Spleen (tissue), 11 donors: Measurements from ENCODE around the gene EDN1. TPM values are rescaled to one million over a fixed set of nuclear protein-coding genes. Genes with fewer than 3 reads are reported as not detected.

ENCODE experiments used
- DNase-seq: peaks from one replicate; pipeline ENCODE4 v3.0.0-alpha.2; 2020
- H3K27ac ChIP-seq, 8 donors: fragments of 200-600 bp; sonication (generic) in 7 of 8; 1 replicate in 4 of 8; 2 replicates in 4 of 8; pipeline versions ENCODE4 v1.5.0 to v1.8.0; 2016 to 2021; ENCODE audit warnings: inconsistent platforms in 4 of 8, mild to moderate bottlenecking in 4 of 8, moderate library complexity in 1 of 8
- H3K27me3 ChIP-seq, 7 donors: fragments of 200-600 bp; sonication (generic) in 6 of 7; replicated peaks in 1 of 7; 1 replicate in 4 of 7; 2 replicates in 3 of 7; pipeline versions ENCODE4 v1.5.0 to v1.8.0; 2016 to 2021; ENCODE audit warnings: inconsistent platforms in 3 of 7, mild to moderate bottlenecking in 1 of 7
- H3K36me3 ChIP-seq, 6 donors: fragments of 200-600 bp; sonication (generic) in 5 of 6; 1 replicate in 4 of 6; 2 replicates in 2 of 6; pipeline versions ENCODE4 v1.5.0 to v1.8.0; 2016 to 2021; ENCODE audit warnings: inconsistent platforms in 2 of 6
- H3K4me1 ChIP-seq, 6 donors: fragments of 200-600 bp; sonication (generic) in 5 of 6; 1 replicate in 3 of 6; 2 replicates in 3 of 6; pipeline versions ENCODE4 v1.5.0 to v1.8.0; 2016 to 2021; ENCODE audit warnings: inconsistent platforms in 3 of 6
- H3K4me3 ChIP-seq, 8 donors: fragments of 200-600 bp; sonication (generic) in 7 of 8; 1 replicate in 4 of 8; 2 replicates in 4 of 8; pipeline versions ENCODE4 v1.5.0 to v1.8.0; 2016 to 2021; ENCODE audit warnings: inconsistent platforms in 4 of 8, mild to moderate bottlenecking in 4 of 8, moderate library complexity in 2 of 8
- H3K9me3 ChIP-seq, 8 donors: fragments of 200-600 bp; sonication (generic) in 7 of 8; 1 replicate in 4 of 8; 2 replicates in 4 of 8; pipeline versions ENCODE4 v1.5.0 to v1.8.0; 2016 to 2021; ENCODE audit warnings: inconsistent platforms in 4 of 8
- POLR2A ChIP-seq, 3 donors: fragments of 450-650 bp; IDR thresholded peaks; one replicate each; pipeline ENCODE4 v1.5.1; 2017; ENCODE audit warnings: antibody characterized with exemption in 3 of 3, mild to moderate bottlenecking in 1 of 3
- POLR2AphosphoS5 ChIP-seq, 3 donors: sonication (generic); formaldehyde crosslinking; IDR thresholded peaks; one replicate each; pipeline ENCODE4 v1.5.1; 2017; ENCODE audit warnings: antibody characterized with exemption in 3 of 3
- WGBS, 5 donors: extraction: QIAGEN DNeasy Blood & Tissue Kit in 3 of 5; methylation state at CpG; one replicate each; pipeline versions ENCODE4 v1.1.5 to v1.1.7; 2013 to 2018; 5-methylcytosine and 5-hydroxymethylcytosine counted together
- intact Hi-C: fragments of 100-400 bp; cut with DNase I; formaldehyde crosslinking; loops from one replicate; pipeline ENCODE4 v1.15.0; 2023; ENCODE audit warnings: low total_unique reads
- polyA plus RNA-seq, 3 donors: library from polyadenylated mRNA; stranded (reverse); fragments of 200-250 nt; gene quantifications; one replicate each; pipeline ENCODE4 v1.2.1, GENCODE V29; 2013
- total RNA-seq, 7 donors: library from RNA; depleted of rRNA in 3 of 7; stranded (reverse); fragments of >200 nt in 3 of 7; fragmentation: NEBNext Ultra II Directional in 4 of 7; extraction: Animal tissue kit (Norgen Biotek cat#: 25700) in 4 of 7; gene quantifications; one replicate each; pipeline versions ENCODE4 v1.1.0 to v1.2.1, GENCODE V29; 2016 to 2021
- TF ChIP-seq, protein P1 (sequence below), 11 experiments: fragments of 200-600 bp in 7 of 11; fragments of 450-650 bp in 4 of 11; sonication (generic) in 4 of 11; IDR thresholded peaks in 8 of 11; conservative IDR thresholded peaks in 3 of 11; 1 replicate in 7 of 11; 2 replicates in 4 of 11; pipeline versions ENCODE4 v1.4.0 to v1.8.0; 2016 to 2021; ENCODE audit warnings: antibody characterized with exemption in 11 of 11, inconsistent platforms in 4 of 11, mild to moderate bottlenecking in 1 of 11
- donor health status: healthy with polysubstance abuse.
- donor health status: DM: no; HTN: no; CAD: no; lungs with moderate emphysema.
- donor health status: DM: no; HTN: no; CAD: no.
- donor health status: Bipolar disorder and iron deficiency.
- donor health status: healthy.
- donor health status: DM: no; HTN: no; CAD: no.
- donor health status: DM: yes; HTN: yes; CAD: no.

Gene EDN1
- total and polyA plus RNA-seq, 10 donors = 5.2 to 27.1 (median 13.4) TPM

- 82 to 89% (median 83%) methylated on average over 4 of the region's 4 CpGs for WGBS, 5 donors
These were observed 40.4 kb upstream of the EDN1 start for GRCh38 chr6:12249541-12250382.

GRCh38 chr6:12250383-12250770 lies 39.8 kb upstream of the EDN1 start:
- Histone ChIP-seq H3K36me3 (no peaks in the 10 kb centered on the region), H3K4me1 (peaks cover 0 to 7% (median 0%) of the 10 kb centered on the region in 6 donors), H3K9me3 (no peaks in the 10 kb centered on the region), H3K27me3 (no peaks in the 10 kb centered on the region), H3K27ac (no peak overlapping the region), H3K4me3 (no peak overlapping the region)
- intact Hi-C loops = no loop called here
- 91 to 100% (median 96%) methylated on average over 1 of the region's 1 CpG for WGBS, 5 donors
- no peak for DNase-seq
- TF ChIP-seq, protein P1, sequence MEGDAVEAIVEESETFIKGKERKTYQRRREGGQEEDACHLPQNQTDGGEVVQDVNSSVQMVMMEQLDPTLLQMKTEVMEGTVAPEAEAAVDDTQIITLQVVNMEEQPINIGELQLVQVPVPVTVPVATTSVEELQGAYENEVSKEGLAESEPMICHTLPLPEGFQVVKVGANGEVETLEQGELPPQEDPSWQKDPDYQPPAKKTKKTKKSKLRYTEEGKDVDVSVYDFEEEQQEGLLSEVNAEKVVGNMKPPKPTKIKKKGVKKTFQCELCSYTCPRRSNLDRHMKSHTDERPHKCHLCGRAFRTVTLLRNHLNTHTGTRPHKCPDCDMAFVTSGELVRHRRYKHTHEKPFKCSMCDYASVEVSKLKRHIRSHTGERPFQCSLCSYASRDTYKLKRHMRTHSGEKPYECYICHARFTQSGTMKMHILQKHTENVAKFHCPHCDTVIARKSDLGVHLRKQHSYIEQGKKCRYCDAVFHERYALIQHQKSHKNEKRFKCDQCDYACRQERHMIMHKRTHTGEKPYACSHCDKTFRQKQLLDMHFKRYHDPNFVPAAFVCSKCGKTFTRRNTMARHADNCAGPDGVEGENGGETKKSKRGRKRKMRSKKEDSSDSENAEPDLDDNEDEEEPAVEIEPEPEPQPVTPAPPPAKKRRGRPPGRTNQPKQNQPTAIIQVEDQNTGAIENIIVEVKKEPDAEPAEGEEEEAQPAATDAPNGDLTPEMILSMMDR (IDR thresholded peaks at IDR 0.05 in 8 of 11, conservative IDR thresholded peaks at IDR 0.05 in 3 of 11) = no peak
- TF ChIP-seq POLR2A (IDR thresholded peaks at IDR 0.05) = no peak
- TF ChIP-seq POLR2AphosphoS5 (IDR thresholded peaks at IDR 0.05) = no peak

More at GRCh38 chr6:12249541-12250382, 40.4 kb upstream of the EDN1 start:
- no peak for DNase-seq
- H3K9me3 ChIP-seq = no peaks in the 10 kb centered on the region
- TF ChIP-seq POLR2AphosphoS5 (IDR thresholded peaks at IDR 0.05) = no peak
- no peak for TF ChIP-seq POLR2A (IDR thresholded peaks at IDR 0.05)
- TF ChIP-seq, protein P1 (IDR thresholded peaks at IDR 0.05 in 8 of 11, conservative IDR thresholded peaks at IDR 0.05 in 3 of 11) = no peak
- peaks cover 0 to 8% (median 0%) of the 10 kb centered on the region in 6 donors for H3K4me1 ChIP-seq
- no peak overlapping the region for H3K4me3 ChIP-seq
- intact Hi-C loops = no loop called here
- H3K27ac ChIP-seq = no peak overlapping the region
- no peaks in the 10 kb centered on the region for H3K27me3 ChIP-seq
- no peaks in the 10 kb centered on the region for H3K36me3 ChIP-seq

GRCh38 chr6:12254210-12254609 lies 36.0 kb upstream of the EDN1 start:
- H3K4me1 ChIP-seq = no peaks in the 10 kb centered on the region
- DNase-seq = no peak
- no peaks in the 10 kb centered on the region for H3K36me3 ChIP-seq
- no peaks in the 10 kb centered on the region for H3K27me3 ChIP-seq
- no peak overlapping the region for H3K27ac ChIP-seq
- no peak overlapping the region for H3K4me3 ChIP-seq
- intact Hi-C loops = no loop called here
- TF ChIP-seq, protein P1 (IDR thresholded peaks at IDR 0.05 in 8 of 11, conservative IDR thresholded peaks at IDR 0.05 in 3 of 11) = no peak
- no peak for TF ChIP-seq POLR2AphosphoS5 (IDR thresholded peaks at IDR 0.05)
- no peak for TF ChIP-seq POLR2A (IDR thresholded peaks at IDR 0.05)
- WGBS, 5 donors = 79 to 87% (median 82%) methylated on average over 5 of the region's 5 CpGs
- H3K9me3 ChIP-seq = no peaks in the 10 kb centered on the region

DNA sequence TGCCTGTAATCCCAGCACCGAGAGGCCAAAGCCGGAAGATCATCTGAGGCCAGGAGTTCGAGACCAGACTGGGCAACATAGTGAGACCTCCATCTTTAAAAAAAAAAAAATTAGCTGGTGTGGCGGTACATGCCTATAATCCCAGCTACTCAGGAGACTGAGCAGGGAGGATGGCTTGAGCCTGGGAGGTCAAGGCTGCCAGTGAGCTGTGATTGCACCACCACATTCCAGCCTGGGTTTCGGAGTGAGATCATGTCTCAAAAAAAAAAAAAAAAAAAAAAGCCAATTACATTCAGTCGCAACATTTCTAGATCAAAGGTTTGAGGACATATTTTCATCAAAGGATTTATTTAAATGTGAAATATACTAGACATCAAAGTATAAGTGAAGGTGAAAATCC lies 32.0 kb upstream of the EDN1 start:
- 93 to 98% (median 96%) methylated on average over 6 of the region's 6 CpGs for WGBS, 5 donors
- H3K27me3 ChIP-seq = no peaks in the 10 kb centered on the region
- intact Hi-C loops = no loop called here
- no peaks in the 10 kb centered on the region for H3K36me3 ChIP-seq
- H3K9me3 ChIP-seq = no peaks in the 10 kb centered on the region
- no peak overlapping the region for H3K4me3 ChIP-seq
- TF ChIP-seq, protein P1 (IDR thresholded peaks at IDR 0.05 in 8 of 11, conservative IDR thresholded peaks at IDR 0.05 in 3 of 11) = no peak
- TF ChIP-seq POLR2AphosphoS5 (IDR thresholded peaks at IDR 0.05) (no peak), POLR2A (IDR thresholded peaks at IDR 0.05) (no peak)
- H3K4me1 ChIP-seq = no peaks in the 10 kb centered on the region
- H3K27ac ChIP-seq = no peak overlapping the region
- no peak for DNase-seq
